HEK293 (cell line): ENCODE measurements around the gene APBB2.

Experiments
- CTCF ChIP-seq: fragments of 450-650 bp; formaldehyde crosslinking; IDR thresholded peaks from 2 replicates; pipeline ENCODE4 v1.5.1; 2016; ENCODE audit warnings: missing biosample characterization, missing genetic modification characterization
- ELK4 ChIP-seq: IDR thresholded peaks from 2 replicates; pipeline ENCODE4 v1.6.1; 2011; ENCODE audit warnings: mild to moderate bottlenecking, low read depth, low read length, borderline replicate concordance
- KLF16 ChIP-seq: fragments of 450-650 bp; formaldehyde crosslinking; IDR thresholded peaks from 2 replicates; pipeline ENCODE4 v1.5.1; 2017; ENCODE audit warnings: missing biosample characterization, missing genetic modification characterization
- KLF8 ChIP-seq: fragments of 450-650 bp; formaldehyde crosslinking; IDR thresholded peaks from 2 replicates; pipeline ENCODE4 v1.5.1; 2016; ENCODE audit warnings: missing biosample characterization, missing genetic modification characterization
- PRDM2 ChIP-seq: fragments of 450-650 bp; formaldehyde crosslinking; IDR thresholded peaks from 2 replicates; pipeline ENCODE4 v1.5.1; 2016; ENCODE audit warnings: missing biosample characterization, missing genetic modification characterization, borderline replicate concordance
- YY1 ChIP-seq: fragments of 450-650 bp; formaldehyde crosslinking; IDR thresholded peaks from 2 replicates; pipeline ENCODE4 v1.5.1; 2018; ENCODE audit warnings: missing biosample characterization, missing genetic modification characterization
- ZNF274 ChIP-seq, 2 experiments: fragments of 200-500 bp in 1 of 2; fragments of 450-650 bp in 1 of 2; sonication (Bioruptor generic) in 1 of 2; formaldehyde crosslinking in 1 of 2; IDR thresholded peaks; 2 replicates each; pipeline versions ENCODE4 v1.5.1 to v1.6.1; 2014 to 2016; ENCODE audit warnings: borderline replicate concordance in 1 of 2, inconsistent platforms in 1 of 2, low read length in 1 of 2, missing biosample characterization in 1 of 2, missing genetic modification characterization in 1 of 2
- ZNF280D ChIP-seq: fragments of 450-650 bp; formaldehyde crosslinking; IDR thresholded peaks from 2 replicates; pipeline ENCODE4 v1.5.1; 2016; ENCODE audit warnings: missing biosample characterization, missing genetic modification characterization
- ZNF341 ChIP-seq: fragments of 450-650 bp; formaldehyde crosslinking; IDR thresholded peaks from 2 replicates; pipeline ENCODE4; 2016; ENCODE audit warnings: low read depth, missing biosample characterization, missing genetic modification characterization
- ZNF501 ChIP-seq: fragments of 450-650 bp; formaldehyde crosslinking; IDR thresholded peaks from 2 replicates; pipeline ENCODE4 v1.5.1; 2016; ENCODE audit warnings: missing biosample characterization, missing genetic modification characterization
- ZNF629 ChIP-seq: fragments of 450-650 bp; formaldehyde crosslinking; IDR thresholded peaks from 2 replicates; pipeline ENCODE4 v1.5.1; 2017; ENCODE audit warnings: missing biosample characterization, missing genetic modification characterization
- ZSCAN18 ChIP-seq: fragments of 450-650 bp; formaldehyde crosslinking; IDR thresholded peaks from 2 replicates; pipeline ENCODE4 v1.5.1; 2016; ENCODE audit warnings: missing biosample characterization, missing genetic modification characterization

GRCh38 chr4:41110050-41110449 is 104.3 kb downstream of the APBB2 start:
- TF ChIP-seq YY1 (tag by site-specific recombination): no peak
- no peak for TF ChIP-seq ZSCAN18 (tag by site-specific recombination)
- TF ChIP-seq ZNF274 (IDR thresholded peaks at IDR 0.05; ENCODE audit: low read length): no peak
- no peak for TF ChIP-seq ZNF274 (tag by site-specific recombination; IDR thresholded peaks at IDR 0.05; ENCODE audit: borderline replicate concordance)
- no peak for TF ChIP-seq ELK4
- no peak for TF ChIP-seq CTCF (tag by site-specific recombination)
- TF ChIP-seq ZNF501: no peak
- TF ChIP-seq ZNF629 (tag by site-specific recombination): no peak
- no peak for TF ChIP-seq PRDM2 (tag by site-specific recombination)
- TF ChIP-seq KLF8: no peak
- no peak for TF ChIP-seq ZNF280D
- no peak for TF ChIP-seq KLF16 (tag by site-specific recombination)
- no peak for TF ChIP-seq ZNF341
